NCI-H2029 treated with DMSO at 0.1 percent for 48 hours (cell line): ENCODE data around the gene ZBTB49.

Source experiments
- DNase-seq: peaks from one replicate; lab custom pipeline; 2025; lab: John Stamatoyannopoulos, UW

ZBTB49 gene

GRCh38 chr4:4358093-4358854 lies 68.2 kb downstream of the ZBTB49 start:
- no peak for DNase-seq

- no peak for DNase-seq
These were observed 71.8 kb downstream of the ZBTB49 start for GRCh38 chr4:4361883-4362282.

GRCh38 chr4:4362991-4363697 lies 73.1 kb downstream of the ZBTB49 start:
- no peak for DNase-seq

GRCh38 chr4:4364061-4364460 lies 74.0 kb downstream of the ZBTB49 start:
- DNase-seq = no peak

GRCh38 chr4:4364486-4365208 lies 74.6 kb downstream of the ZBTB49 start:
- no peak for DNase-seq

- no peak for DNase-seq
These were observed 78.9 kb downstream of the ZBTB49 start for GRCh38 chr4:4368809-4369580.
